DOHH2 (cell line): ENCODE data around the gene AIDA.

Experiments
- CTCF ChIP-seq: fragments of 200-600 bp; sonication (generic); IDR thresholded peaks from one replicate; pipeline ENCODE4 v1.5.1; 2014; ENCODE audit warnings: antibody characterized with exemption, mild to moderate bottlenecking, low read depth, low read length; ENCODE audit not compliant: poor library complexity, severe bottlenecking
- EZH2phosphoT487 ChIP-seq: fragments of 200-600 bp; sonication (generic); IDR thresholded peaks from 2 replicates; pipeline ENCODE4 v1.6.1; 2017; ENCODE audit warnings: borderline replicate concordance, mild to moderate bottlenecking, antibody characterized with exemption, low read length, moderate library complexity, mixed read lengths

GRCh38 chr1:222757646-222758268, 45.5 kb upstream of the AIDA start:
- TF ChIP-seq CTCF, result no peak
- no peak for TF ChIP-seq EZH2phosphoT487
